ENCODE measurements around the gene COL4A2.

Gene COL4A2

DNA sequence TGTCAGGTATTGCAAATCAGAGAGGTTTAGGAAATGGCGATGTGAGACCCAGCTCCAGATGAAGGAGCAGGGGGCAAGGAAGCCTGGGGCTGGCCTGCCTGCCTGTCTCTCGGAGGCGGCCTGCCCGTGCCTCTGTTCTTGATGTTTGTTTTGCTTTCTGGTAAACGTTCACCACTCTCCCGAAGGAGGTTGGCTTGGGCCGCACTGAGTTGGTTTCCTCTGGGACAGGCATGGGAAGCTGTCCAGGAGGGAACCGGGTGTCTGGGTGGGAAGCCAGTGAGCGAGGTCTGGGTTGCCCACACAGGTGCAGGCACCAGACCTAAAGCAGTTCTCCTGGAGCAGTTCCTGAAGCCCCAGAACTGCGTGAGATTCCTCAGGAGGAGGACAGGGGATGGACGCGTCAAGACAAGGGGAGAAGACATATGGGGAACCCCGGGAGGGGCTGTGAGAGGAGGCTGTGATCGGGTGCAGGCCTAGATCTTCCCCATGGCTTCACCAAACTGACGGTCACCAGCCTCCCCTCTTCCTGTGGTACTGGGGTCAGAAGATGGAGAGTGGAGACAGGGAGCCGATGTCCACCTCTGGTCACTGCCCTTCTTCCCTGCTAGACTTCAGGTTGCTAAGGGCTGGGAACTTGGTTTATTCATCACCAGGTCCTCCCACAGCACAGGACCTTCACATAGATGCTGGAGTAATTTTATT is 15.2 kb downstream of the COL4A2 start:
- no peak for DNase-seq (ENCODE audit: extremely low spot score)
- POLR2A ChIA-PET: interaction anchor here (1.3 to 1.4 kb wide), 2 partner anchors 14 to 47 kb away, joined by 3 read pairs; no protein-coding TSS in a partner anchor
- CTCF ChIA-PET: no interaction called here
- TF ChIP-seq, protein P1, sequence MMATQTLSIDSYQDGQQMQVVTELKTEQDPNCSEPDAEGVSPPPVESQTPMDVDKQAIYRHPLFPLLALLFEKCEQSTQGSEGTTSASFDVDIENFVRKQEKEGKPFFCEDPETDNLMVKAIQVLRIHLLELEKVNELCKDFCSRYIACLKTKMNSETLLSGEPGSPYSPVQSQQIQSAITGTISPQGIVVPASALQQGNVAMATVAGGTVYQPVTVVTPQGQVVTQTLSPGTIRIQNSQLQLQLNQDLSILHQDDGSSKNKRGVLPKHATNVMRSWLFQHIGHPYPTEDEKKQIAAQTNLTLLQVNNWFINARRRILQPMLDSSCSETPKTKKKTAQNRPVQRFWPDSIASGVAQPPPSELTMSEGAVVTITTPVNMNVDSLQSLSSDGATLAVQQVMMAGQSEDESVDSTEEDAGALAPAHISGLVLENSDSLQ (IDR thresholded peaks at IDR 0.05): no peak
- TF ChIP-seq FOXK2 (IDR thresholded peaks at IDR 0.05): no peak
- TF ChIP-seq SUZ12 (IDR thresholded peaks at IDR 0.05): no peak
- no peak for TF ChIP-seq CTBP1 (IDR thresholded peaks at IDR 0.05; ENCODE audit: borderline replicate concordance)
- no peak for TF ChIP-seq TARDBP (IDR thresholded peaks at IDR 0.05)
- TF ChIP-seq ARNT (IDR thresholded peaks at IDR 0.05): no peak

DNA sequence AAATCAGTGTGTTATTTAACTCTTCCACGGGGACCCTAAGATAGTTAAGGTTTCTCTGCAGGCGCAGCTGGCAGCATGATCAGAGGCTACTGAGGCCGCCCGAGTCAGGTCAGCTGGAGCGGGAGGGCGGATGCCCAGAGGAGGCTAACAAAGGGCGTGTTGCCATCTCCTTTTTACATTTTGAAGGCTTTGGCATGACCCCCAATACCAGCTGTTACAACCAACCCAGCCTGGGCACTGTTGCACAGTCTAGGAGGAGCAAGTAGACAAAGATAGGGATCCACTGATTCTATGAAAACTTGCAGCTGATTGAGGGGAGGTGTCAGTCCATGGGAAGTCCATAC is 15.7 kb downstream of the COL4A2 start:
- no peak for TF ChIP-seq CTBP1 (IDR thresholded peaks at IDR 0.05; ENCODE audit: borderline replicate concordance)
- TF ChIP-seq, protein P1 (IDR thresholded peaks at IDR 0.05): no peak
- ChIA-PET POLR2A (interaction anchor here (1.3 to 1.4 kb wide), 2 partner anchors 15 to 48 kb away, joined by 3 read pairs; no protein-coding TSS in a partner anchor), CTCF (no interaction called here)
- DNase-seq (ENCODE audit: extremely low spot score): no peak

DNA sequence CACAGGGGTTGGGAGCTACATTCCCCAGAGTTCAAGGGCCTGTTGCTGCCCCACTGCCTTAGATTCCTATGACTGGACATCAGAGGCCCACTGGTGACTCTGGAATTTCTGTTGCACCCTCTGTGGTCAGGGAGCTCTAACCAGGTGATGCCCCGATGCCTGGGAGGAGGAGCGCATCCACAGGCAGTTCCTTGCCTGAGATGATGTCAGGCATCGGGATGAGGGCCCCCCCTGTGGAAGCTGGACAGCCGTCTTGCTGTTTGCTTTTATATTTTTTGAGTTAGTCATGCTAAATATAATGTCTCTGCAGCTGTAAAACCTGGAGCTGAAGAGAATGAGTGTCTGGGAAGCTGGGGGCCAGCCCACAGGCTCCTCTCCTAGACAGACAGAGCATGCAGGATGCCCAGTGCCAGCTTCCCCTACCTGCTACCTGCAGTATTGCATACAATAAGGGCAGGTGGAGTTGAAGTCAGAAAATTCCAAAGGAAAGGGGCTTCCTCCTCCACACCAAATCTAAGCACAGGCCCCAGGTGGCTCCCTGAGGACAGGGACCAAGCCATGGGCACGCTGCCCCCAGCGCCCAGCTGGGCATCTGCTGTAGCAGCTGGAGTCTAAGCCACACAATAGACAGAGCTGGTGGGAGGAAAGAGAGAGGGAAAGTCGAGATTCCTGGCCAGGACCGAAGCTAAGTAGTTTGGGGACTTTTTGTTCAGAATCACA is 16.2 kb downstream of the COL4A2 start:
- TF ChIP-seq SUZ12 (IDR thresholded peaks at IDR 0.05) (no peak), ARNT (IDR thresholded peaks at IDR 0.05) (no peak), NFRKB (IDR thresholded peaks at IDR 0.05) (no peak), LEF1 (IDR thresholded peaks at IDR 0.05; ENCODE audit: borderline replicate concordance) (no peak), L3MBTL2 (conservative IDR thresholded peaks at IDR 0.05) (no peak), HDGF (IDR thresholded peaks at IDR 0.05; ENCODE audit: borderline replicate concordance) (no peak)
- ChIA-PET POLR2A (interaction anchor here (1.3 to 1.4 kb wide), 2 partner anchors 15 to 48 kb away, joined by 3 read pairs; no protein-coding TSS in a partner anchor), CTCF (no interaction called here)
- no peak for DNase-seq (ENCODE audit: extremely low spot score)

DNA sequence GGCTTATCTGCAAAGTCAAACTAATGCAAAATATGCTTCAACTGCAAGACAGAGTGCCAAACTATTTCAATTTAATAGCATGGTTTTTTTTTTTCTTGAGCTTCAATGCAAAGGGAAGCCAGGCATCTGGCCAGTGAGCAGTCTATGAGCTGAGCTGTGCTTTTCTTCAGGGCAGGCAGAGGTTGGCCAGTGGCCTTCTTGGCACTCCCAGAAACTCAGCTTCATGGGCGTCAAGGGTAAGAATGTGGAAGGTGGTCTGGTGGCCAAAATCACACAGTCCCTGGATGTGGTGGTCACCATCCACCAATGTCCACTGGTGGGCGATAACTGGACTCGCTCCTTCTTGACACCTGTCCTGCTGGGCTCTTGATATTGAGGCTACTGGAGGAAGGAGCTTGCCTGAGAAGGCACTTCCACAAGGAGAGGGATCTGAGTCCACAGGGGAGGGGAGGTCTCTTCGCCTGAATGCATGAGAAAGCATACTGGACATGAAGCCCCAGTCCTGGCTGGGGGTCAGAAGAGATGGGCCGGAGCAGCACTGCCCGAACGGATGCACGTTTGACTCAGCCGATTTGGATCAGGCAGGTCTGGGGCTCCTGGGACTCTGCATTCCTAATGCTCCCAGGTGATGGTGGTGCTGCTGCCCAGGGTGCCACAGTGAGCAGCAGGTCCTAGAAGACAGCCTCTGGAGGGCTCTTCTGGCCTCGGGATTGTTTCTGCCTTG is 17.1 kb downstream of the COL4A2 start:
- TF ChIP-seq FOXA1 (IDR thresholded peaks at IDR 0.05) (no peak), HDGF (IDR thresholded peaks at IDR 0.05; ENCODE audit: borderline replicate concordance) (no peak), SP1 (IDR thresholded peaks at IDR 0.05) (no peak)
- ChIA-PET POLR2A (no interaction called here), CTCF (no interaction called here)
- no peak for DNase-seq (ENCODE audit: extremely low spot score)

DNA sequence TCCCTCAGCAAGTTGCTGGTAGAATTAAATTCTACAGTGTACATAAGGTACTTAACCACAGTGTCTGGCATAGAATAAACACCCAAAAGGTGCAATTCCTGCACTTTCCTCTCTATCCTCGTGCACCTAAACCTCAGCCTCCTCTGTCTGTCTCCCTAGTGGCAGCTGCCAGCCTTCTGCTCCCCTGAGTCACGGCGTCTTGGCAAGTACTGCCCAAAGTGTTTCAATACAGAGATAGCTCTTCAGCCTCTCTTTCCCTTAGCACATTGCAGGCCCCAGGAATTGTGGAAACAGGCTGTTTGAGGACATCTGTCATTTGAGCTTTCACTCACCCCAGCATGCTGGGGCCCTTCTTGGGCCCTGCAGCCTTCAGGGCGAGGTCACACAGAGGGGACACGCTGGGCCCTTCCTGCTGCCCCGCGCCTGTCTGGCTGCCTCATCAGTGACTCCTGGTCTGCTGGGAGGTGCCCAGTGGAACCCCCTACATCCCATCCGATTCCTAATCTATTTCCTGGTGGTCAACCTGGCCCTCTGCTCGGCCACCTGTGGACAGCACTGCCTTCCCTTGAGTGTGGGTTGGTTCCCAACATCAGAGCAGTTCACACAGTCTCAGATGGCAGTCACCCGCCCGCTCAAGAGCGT is 19.3 kb downstream of the COL4A2 start:
- ChIA-PET CTCF (interaction anchor here (0.7 to 1.2 kb wide), 2 partner anchors 12 to 86 kb away, joined by 3 read pairs; no protein-coding TSS in a partner anchor), POLR2A (no interaction called here)
- TF ChIP-seq CTBP1 (IDR thresholded peaks at IDR 0.05; ENCODE audit: borderline replicate concordance) (no peak), FOXA1 (IDR thresholded peaks at IDR 0.05) (no peak), LEF1 (IDR thresholded peaks at IDR 0.05; ENCODE audit: borderline replicate concordance) (no peak)
- no peak for DNase-seq (ENCODE audit: extremely low spot score)

DNA sequence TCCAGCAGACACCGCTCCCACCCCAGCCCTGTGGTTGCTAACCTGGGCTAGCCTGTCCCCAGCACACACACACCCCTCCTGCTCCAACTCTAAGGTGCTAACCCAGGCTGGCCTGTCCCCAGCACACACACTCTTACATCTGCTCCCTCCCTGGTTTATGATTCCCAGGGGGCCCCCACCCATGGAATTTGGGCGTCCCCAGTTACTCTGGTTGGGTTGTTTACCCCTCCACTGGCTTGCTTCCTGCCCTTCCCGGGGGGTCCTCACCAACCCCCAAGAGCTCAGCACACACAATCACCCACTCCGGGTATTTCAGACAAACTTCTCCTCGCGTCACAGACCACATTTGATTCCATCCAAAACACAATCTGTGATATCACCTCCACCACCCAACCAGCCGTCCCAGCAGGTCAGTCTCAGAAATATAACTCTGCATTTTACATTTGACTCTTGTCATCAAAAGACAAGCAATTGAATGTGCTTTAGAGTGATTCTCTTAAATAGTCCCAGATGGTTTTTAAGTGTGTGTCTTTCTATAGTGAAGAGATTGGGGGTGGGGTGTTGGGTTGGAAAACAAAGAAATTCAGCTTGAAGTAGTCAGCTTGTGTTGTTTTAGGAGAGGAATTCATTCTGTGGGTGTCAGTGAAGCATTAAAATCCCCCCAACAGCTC is 20.1 kb downstream of the COL4A2 start:
- ChIA-PET POLR2A (interaction anchor here (1.2 kb wide), 1 partner anchor 19 kb away, joined by 3 read pairs; no protein-coding TSS in a partner anchor), CTCF (interaction anchor here (1.2 kb wide), 1 partner anchor 11 kb away, joined by 3 read pairs; no protein-coding TSS in a partner anchor)
- TF ChIP-seq FOXK2 (IDR thresholded peaks at IDR 0.05): no peak
- DNase-seq (ENCODE audit: extremely low spot score): no peak

DNA sequence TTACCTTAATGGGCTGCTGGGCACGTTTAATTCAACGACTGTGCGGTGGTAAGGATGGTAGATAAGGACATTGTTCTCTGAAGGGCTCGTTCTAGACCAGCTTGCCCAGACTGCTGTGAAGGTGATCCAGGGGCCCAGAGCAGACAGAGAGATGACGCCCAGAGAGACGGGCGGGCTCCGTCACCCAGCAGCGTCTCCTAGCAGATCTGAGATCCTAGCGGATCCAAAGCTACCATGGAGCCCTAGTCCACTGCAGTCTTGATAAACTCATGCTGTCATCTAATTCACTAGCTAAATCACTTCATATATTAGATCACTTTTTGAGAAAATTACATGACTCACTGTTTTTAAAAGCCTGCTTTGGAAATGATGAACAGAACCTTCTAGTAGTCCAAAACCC is 21.5 kb downstream of the COL4A2 start:
- CTCF ChIA-PET: no interaction called here
- POLR2A ChIA-PET: interaction anchor here (1.2 kb wide), 1 partner anchor 21 kb away, joined by 3 read pairs; no protein-coding TSS in a partner anchor
- DNase-seq (ENCODE audit: extremely low spot score): no peak
- TF ChIP-seq TARDBP (IDR thresholded peaks at IDR 0.05): no peak
- TF ChIP-seq LEF1 (IDR thresholded peaks at IDR 0.05; ENCODE audit: borderline replicate concordance): no peak
- TF ChIP-seq CTBP1 (IDR thresholded peaks at IDR 0.05; ENCODE audit: borderline replicate concordance): no peak
- TF ChIP-seq FOXA1 (IDR thresholded peaks at IDR 0.05): no peak
- no peak for TF ChIP-seq L3MBTL2 (conservative IDR thresholded peaks at IDR 0.05)
- no peak for TF ChIP-seq HDGF (IDR thresholded peaks at IDR 0.05; ENCODE audit: borderline replicate concordance)
- no peak for TF ChIP-seq FOXM1 (IDR thresholded peaks at IDR 0.05; ENCODE audit: borderline replicate concordance)
- no peak for TF ChIP-seq BHLHE40 (IDR thresholded peaks at IDR 0.05; ENCODE audit: borderline replicate concordance)
- TF ChIP-seq FOXK2 (IDR thresholded peaks at IDR 0.05): no peak
- no peak for TF ChIP-seq ELF4 (IDR thresholded peaks at IDR 0.05)
- no peak for TF ChIP-seq ZNF384 (IDR thresholded peaks at IDR 0.05)
